GM15510 (cell line): Measurements from ENCODE around the gene AUP1.

Experiments used
- POLR2A ChIP-seq: IDR thresholded peaks from 3 replicates; pipeline ENCODE4 v1.6.1; 2011; ENCODE audit warnings: borderline replicate concordance; ENCODE audit not compliant: insufficient read length; ENCODE audit errors: extremely low read depth

The AUP1 gene

GRCh38 chr2:74515271-74515980, 14.1 kb downstream of the AUP1 start:
- TF ChIP-seq POLR2A = no peak

- TF ChIP-seq POLR2A = no peak
These were observed 14.9 kb downstream of the AUP1 start, which contains the start of gene TLX2 for GRCh38 chr2:74514368-74515270. TLX2 (plus strand) TSS chr2:74514450; CDS start chr2:74514807, 357 bp downstream.

GRCh38 chr2:74513605-74514367, 15.7 kb downstream of the AUP1 start:
- TF ChIP-seq POLR2A = no peak

DNA sequence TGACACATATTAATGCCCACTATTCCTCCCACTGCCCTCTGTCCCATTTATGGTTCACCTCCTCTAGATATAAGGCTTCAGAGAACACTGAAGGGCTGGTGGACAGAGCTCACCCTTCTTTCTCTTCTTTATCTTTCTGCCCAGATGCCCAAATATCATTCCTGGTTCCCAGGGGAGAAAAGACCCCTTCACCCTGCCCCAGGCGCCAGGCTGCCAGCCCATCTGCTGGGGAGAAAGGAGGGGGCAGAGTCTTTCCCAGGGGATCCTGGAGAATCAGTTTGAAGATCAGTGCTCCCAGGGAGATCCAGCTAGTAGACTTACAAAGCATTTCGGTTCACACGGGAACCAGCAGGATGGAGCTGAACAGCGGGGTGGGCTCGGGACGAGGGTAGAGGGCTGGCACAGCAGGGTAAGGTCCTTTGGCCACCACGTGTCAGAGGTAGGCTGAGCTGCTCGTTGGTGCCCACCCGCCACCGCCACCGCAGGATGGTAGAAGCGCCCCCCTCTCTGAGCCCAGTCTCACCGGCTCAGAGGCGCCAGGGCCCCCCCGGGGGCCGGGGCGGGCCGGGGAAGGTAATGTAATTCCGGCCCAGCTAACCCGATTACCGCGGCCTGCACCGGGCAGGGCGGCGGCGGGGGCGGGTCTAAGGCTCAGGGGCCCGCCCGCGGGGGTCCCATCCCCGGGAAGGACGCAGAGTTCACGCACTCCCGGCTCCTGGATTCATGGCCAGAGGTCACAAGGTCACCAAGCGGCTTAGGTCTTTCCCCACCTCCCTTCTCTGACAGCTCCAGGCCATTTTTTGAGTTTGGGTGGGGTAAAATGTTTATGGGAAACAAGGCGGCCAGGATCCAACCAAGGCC, 16.5 kb downstream of the AUP1 start:
- no peak for TF ChIP-seq POLR2A

GRCh38 chr2:74511104-74511989, 18.2 kb downstream of the AUP1 start:
- no peak for TF ChIP-seq POLR2A

- TF ChIP-seq POLR2A = no peak
These were observed 19.2 kb downstream of the AUP1 start for GRCh38 chr2:74510272-74510671.

GRCh38 chr2:74507926-74508520, 21.5 kb downstream of the AUP1 start:
- no peak for TF ChIP-seq POLR2A

DNA sequence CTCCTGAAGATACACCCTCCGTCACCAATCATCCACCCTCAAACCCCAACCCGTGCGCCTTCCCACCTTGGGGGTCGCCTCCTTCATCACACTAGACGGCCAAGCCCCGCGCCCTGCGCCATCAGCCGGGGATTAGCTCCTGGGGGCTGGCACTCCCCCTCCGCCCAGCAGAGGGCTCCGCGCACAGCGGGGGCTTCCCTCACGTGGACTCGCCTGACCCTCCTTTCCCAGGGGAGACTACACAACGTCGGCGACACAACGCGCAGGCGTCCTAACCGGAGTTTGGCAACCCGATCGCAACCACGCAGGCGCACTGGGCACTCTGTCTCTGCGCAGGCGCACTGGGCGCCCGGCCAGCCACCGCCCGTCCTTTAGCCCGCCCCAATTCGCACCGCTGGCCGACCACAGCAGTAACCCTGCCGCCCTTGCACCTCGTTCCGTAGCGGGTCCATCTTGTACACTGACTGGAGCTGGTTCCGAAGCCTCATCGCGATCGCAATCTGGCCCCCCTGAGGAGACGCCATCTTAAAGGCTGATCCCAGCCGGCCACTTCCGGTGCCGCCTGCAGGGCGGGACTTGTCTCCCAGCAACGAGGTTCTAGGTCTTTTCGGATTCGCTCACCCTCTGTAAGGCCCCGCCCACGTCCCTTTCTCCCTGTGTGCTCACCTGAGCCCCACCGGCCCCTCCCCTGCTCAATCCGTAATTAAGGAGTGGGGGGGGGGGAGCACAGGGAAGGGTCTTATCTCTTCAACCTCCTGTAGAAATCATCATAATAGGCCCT, 22.2 kb downstream of the AUP1 start, which contains the start of gene PCGF1:
PCGF1 (minus strand) TSS at position 551 of the 781 bp plus-strand sequence; CDS start at position 524, 27 bp downstream.
- TF ChIP-seq POLR2A = peak; percentile 78

DNA sequence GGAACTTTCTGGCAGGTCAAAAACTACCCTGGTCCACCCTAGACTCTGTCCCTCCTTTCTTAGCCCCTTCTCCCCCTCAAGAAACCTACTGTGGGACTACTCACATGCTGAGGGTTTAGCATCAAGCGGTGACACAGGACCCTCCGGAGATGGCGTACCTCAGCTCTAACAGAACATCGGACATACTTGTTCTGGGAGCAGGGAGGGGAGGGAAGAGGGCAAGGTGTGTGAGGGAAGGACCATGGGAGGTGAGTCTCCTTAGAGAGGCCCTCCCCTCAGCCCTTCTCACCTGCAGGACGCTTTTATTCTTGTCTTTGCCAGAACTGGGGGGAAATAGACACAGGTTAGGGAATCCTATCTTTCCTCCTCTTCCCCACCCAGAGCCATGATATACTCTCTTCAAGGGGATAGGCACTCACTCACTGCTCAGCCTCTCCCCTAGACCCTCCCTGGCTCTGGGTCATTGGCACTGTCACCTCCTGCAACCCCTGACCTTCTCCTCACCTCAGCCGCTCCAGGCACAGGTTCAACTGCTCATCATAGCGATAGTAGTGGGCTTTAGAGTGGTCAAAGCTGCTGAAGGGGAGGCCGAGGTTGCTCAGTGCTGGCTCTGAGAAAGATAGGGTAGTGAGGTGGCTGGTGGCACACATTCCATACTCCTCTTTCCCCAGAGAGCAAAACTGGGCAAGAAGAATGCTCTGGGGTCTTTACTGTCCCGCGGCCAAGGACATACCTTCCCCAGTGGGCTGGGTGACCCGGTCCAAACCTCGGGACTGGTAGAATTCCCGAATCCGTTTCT, 23.9 kb downstream of the AUP1 start:
- no peak for TF ChIP-seq POLR2A

DNA sequence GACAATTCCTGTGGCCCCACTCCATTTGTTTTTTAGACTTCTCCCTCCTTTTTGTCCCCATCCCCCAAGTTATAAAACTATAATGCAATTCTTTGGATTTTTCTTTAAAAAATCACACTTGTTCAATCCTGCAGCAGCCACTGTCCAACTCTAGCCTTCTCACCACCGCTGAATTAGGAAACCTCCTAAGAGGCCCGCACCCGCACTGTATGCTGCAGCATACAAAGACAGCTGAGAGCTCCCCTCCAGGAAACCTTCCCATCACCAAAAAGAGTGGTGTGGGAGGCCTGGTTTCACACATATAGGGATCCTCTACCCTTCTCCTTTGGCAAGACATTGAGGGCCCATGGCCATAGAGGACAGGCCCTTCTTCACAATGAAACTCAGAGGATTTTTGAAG, 24.9 kb downstream of the AUP1 start:
- TF ChIP-seq POLR2A = no peak

DNA sequence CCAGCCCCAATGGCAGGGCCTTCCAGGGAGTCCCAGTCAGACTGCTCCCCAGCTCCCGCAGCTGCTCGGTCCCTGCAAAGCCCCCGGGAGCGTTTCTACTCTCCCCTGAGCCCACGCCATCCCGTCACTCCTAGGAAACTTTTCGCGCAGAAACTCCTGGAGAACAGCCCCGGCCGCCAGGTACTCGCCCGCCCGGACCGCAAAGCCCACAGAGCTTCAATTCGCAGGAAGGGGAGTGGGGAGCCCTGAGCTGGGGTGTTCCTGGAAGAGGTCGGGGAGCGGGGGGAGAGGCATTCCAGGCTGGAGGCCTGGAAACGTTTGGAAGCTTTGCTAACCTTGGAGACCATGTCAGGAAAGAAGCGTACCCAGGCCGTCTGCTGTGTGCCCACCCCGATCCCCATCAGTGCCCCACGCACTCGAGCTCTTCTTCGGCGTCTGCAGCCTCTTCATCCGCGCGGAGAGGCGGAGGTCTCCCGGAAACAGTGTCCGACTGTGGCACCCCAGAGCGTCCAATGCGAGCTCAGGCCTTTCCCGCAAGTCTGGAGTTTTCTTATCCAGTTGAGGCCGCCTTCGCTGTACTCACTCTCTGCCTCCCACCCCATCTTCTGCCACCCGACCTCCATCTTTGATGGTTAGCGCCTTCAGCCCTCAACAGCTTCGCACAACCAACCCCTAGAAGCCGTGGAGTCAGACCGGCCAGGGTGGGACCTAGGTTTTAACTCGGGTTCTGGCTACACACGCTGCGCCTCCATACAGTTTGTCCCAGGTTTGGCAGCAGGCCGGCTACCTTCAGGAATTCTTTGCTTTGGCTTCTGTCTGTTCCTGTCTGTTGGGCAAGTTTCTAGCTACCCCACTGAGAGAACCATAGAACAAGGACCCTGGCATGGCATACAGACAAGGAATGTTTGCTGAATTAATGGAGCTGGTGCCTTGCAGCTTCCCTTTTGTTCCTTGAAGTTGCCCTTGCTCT, 25.7 kb downstream of the AUP1 start:
- TF ChIP-seq POLR2A = no peak
